Fibroblast of villous mesenchyme (primary cell): ENCODE results near the gene TST. TPM values are rescaled to one million over a fixed set of nuclear protein-coding genes. Genes with fewer than 3 reads are reported as not detected.
A peak's percentile ranks its signal among the peaks of the same experiment; 100 is the strongest.

ENCODE experiments used
- DNase-seq: peaks from one replicate; pipeline ENCODE4 v3.0.0-alpha.2; 2010; ENCODE audit warnings: low read depth
- H3K4me3 ChIP-seq: 2 replicates; pipeline ENCODE4 v1.5.1; 2011; ENCODE audit warnings: low read depth, mild to moderate bottlenecking, low read length
- CTCF ChIP-seq: IDR thresholded peaks from 2 replicates; pipeline ENCODE4 v1.5.1; 2012; ENCODE audit warnings: low read depth, mild to moderate bottlenecking, low read length; ENCODE audit not compliant: insufficient read depth
- small RNA-seq: library from RNA; depleted of rRNA; stranded (forward); fragments of <200 nt; gene quantifications from one replicate; pipeline ENCODE3, GENCODE V24; 2012
- total RNA-seq: library from RNA; depleted of rRNA; stranded (reverse); fragments of >200 nt; gene quantifications from 2 replicates; pipeline ENCODE4 v1.2.3, GENCODE V29; 2012

Gene TST
- total RNA-seq, 1 donor: 54.4 TPM

DNA sequence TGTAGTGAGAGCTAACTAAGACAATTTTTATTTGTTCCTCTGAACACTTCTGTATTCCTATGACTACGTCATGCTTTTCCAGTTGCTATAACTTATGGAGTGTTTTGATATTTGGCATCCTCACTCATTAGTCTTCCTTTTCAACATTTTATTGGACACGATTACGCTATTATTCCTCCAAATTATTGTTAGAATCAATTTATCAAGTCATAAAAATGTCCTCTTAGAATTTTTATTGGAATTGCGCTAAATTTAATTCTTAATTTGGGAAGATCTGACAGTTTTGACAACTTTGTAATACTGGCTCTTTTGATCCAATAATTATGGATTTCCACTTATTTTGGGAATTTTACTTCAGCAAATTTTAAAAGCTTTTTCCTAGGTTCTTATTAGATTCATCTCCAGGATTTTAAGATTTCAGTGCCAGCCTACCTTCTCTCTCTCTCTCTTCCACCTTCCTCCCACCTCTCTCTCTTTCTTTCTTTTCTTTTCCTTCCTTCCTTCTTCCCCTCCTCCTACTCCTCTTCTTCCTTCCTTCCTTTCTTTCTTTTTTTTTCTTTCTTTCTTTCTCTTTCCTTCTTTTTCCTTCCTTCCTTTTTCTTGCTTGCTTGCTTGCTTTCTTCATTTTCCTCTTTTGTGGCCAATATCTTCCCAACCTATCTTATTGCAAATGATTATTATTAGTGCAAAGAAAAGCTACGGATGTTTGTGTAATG lies 50.8 kb downstream of the TST start:
- no peak for DNase-seq
- no peak overlapping the region for H3K4me3 ChIP-seq
- no peak for TF ChIP-seq CTCF

DNA sequence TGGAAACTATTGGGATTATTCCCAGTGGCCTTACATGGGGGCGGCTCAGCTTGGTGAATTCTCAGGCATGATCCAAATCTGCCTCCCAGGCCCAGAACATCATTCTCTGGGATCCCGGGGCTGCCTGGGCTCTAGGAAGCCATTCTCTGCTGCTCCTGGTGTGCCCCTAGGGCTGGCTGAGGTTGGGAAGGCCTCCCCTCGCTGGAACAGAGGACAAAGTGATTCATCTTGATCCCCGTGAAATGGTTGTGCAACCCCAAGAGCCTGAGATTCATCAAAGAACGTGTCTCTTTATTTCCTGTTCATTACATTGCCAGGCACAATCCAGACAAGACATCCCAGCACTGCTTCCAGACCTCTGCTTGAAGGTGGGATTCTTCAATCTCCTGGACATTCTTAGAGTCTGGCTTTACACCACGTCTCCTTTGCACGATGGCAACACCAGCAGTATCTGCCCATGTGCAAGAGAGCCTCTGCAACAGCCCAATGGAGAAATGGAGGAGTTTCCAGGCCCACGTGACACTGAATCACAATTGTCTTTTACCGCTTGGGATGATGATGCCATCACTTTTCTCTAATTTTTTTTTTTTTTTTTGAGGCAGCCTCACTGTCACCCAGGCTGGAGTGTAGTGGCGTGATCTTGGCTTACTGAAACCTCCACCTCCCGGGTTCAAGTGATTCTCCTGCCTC lies 52.3 kb downstream of the TST start:
- no peak for TF ChIP-seq CTCF
- no peak overlapping the region for H3K4me3 ChIP-seq
- DNase-seq: peak; percentile 63

GRCh38 chr22:36965696-36966095 lies 53.6 kb downstream of the TST start:
- no peak for DNase-seq
- no peak overlapping the region for H3K4me3 ChIP-seq
- no peak for TF ChIP-seq CTCF

DNA sequence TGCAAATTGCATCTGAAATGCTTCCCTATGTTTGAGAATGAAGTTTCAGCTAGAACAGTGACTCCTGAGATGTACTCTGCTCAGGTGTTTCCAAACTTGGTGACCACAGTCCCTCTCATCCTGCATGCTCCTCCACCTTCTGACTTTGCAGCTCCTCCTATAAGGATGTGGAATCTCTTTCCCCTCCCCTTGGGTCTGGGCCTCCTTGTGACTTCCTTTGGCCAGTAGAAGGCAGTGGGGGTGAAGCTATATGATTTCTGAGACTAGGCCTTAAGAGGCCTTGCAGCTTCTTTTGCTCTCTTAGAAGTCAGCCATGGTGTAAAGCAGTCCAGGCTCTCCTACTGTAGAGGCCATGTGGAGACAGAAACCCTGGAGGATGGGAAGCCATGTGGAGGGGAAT lies 55.1 kb downstream of the TST start:
- no peak for TF ChIP-seq CTCF
- DNase-seq: no peak
- no peak overlapping the region for H3K4me3 ChIP-seq

DNA sequence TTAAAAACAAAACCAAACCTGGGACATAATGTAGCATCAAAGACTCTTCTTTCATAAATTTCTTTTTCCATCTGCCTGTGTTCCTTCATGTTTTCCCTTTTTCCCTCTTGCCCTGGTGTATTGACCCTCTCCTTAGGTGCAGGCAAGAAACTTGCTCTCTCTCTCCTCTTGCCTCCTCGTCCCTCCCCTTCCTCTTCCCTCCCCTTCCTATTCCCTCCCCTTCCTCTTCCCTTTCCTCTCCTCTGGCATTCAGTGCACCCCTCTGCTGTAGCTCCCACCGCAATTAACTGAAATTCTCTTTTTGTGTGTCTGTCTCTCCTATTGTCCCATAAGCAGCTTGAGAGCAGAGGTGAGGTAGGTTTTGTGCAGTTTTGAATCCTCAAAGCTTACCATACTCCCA lies 55.9 kb downstream of the TST start:
- no peak for TF ChIP-seq CTCF
- DNase-seq: no peak
- H3K4me3 ChIP-seq: no peak overlapping the region

- no peak overlapping the region for H3K4me3 ChIP-seq
- no peak for TF ChIP-seq CTCF
- DNase-seq: peak; percentile 71
These were observed 57.6 kb downstream of the TST start for GRCh38 chr22:36961626-36962025.

Small RNA genes within 50 kb of the gene (small RNA-seq; reads per million reads assigned to genes)
- gene RF00019: not detected

Other genes with a start within 250 kb of the TST start
- gene IFT27, start 243.3 kb downstream of the TST start, total RNA-seq: 16.0 and 24.5 TPM in 2 replicates
- not detected in 2 replicates for gene PVALB, start 202.4 kb downstream of the TST start, total RNA-seq
- not detected in 2 replicates for gene NCF4, start 158.4 kb downstream of the TST start, total RNA-seq
- gene CSF2RB, start 105.8 kb downstream of the TST start, total RNA-seq: 2.6 and 11.2 TPM in 2 replicates
- gene MPST, start 295 bp upstream of the TST start, total RNA-seq: 64.3 and 94.1 TPM in 2 replicates
- gene KCTD17, start 32.3 kb upstream of the TST start, total RNA-seq: 28.9 and 34.1 TPM in 2 replicates
- not detected in 2 replicates for gene TMPRSS6, start 90.3 kb upstream of the TST start, total RNA-seq
- gene IL2RB, start 130.5 kb upstream of the TST start, total RNA-seq: under 0.01 and 0.64 TPM in 2 replicates
- 9.5 and 10.6 TPM in 2 replicates for gene C1QTNF6, start 168.8 kb upstream of the TST start, total RNA-seq
- not detected in 2 replicates for gene SSTR3, start 193.0 kb upstream of the TST start, total RNA-seq
- 8.1 and 11.2 TPM in 2 replicates for gene RAC2, start 224.8 kb upstream of the TST start, total RNA-seq